NCI-H1694 (cell line): ENCODE results near the gene KRTAP24-1.

Experiments
- DNase-seq: peaks from one replicate; lab custom pipeline; 2025; lab: John Stamatoyannopoulos, UW

Gene KRTAP24-1, protein sequence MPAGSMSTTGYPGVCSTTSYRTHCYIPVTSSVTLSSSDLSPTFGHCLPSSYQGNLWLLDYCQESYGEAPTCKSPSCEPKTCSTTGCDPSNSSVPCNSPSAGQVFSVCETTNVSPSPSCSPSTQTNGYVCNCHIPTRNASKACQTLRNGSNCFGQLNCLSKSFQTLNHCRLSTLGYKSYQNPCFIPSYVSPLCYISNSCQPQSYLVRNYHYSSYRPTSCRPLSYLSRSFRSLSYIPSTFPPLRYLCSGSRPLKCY

DNA sequence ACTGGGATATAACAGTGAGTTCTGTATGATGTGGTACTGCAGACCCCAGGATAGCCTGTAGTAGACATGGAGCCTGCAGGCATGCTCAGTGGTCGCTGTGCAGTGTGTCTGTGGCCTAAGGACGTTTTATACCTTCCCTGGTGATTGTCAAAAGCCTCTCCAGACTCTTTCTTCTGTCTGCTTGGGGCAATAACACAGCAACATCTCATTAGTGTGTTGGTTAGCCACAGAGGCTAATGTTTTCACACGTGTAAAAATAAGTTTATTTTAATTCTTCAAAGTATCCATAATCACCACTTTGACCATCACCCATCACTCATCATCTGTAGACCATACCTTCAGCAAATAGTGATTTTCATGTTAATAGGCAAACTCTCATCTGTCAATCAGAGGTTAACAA lies at the start of gene KRTAP24-1:
TSS of gene KRTAP24-1 (minus strand) at position 101 of the 400 bp plus-strand sequence. CDS start at position 83, 18 bp downstream.
- no peak for DNase-seq

DNA sequence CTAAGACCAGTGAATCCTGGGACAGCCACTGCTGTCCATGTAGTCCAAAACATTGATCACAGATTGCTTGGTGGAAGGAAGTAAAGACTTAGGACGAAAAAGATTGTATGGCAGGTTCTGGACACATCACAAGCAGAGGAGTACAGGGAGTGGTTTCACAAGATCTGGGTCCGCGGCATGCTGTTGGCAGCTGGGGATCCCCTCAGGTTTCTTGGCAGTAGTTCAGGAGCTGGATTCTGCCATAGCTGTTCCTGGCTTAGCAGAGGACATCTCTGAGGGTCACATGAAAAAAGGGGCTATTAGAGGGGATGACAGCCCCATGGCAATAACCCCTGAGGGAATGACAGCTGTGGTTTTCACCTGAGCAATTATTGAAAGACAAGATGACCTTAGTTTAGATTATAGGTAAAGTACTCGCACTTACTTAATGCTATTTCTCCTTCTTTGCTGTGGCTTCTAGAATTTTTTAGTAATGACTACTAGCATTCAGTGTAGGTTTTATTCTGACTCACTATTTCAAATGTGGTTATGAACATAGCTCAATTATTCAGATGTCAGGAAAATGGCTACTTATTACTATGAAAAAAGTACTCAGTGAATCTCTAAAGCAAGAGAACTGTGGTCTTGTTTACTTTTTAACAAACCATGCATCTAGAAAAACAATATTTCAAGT lies 46.6 kb upstream of the KRTAP24-1 start:
- no peak for DNase-seq

DNA sequence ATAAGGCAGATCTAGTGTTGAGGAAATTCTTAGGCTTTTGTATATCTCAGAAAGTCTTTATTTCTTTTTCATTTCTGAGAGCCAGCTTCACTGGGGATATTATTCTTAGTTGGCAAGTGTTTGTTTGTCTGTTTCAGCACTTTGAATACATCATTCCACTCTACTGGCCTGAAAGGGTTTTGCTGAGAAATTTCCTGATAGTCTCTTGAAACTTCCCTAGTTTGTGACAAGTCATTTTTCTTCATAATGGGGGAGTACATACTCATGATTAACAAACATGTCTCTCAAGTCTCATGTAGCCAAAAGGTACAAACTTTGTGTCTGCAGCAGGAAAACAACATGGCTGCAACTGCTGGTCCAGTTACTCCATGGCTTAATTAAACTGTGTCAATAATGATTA lies 43.6 kb upstream of the KRTAP24-1 start:
- DNase-seq: no peak

DNA sequence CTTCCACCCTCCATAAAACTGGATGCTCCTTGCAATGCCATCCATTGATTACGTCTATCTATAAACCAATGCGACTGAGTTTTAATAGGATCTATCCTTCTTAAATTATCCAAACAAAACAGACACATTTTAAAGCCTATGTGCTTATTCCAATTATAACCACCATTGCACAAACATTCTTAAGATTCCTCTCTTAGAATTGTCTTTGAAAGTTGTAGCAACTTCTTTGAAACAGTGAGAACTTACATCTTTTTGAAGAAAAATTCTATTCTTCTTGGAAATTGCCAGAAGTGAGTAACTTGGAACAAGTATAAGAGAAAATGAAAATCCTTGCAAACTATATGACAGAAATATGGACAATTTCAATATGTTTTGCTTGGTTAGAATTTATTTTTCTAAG lies 37.5 kb upstream of the KRTAP24-1 start, which contains the start of gene KRTAP26-1:
TSS of gene KRTAP26-1 (minus strand) at position 101 of the 400 bp plus-strand sequence. CDS start 280 bp downstream, outside the sequence.
- DNase-seq: no peak

DNA sequence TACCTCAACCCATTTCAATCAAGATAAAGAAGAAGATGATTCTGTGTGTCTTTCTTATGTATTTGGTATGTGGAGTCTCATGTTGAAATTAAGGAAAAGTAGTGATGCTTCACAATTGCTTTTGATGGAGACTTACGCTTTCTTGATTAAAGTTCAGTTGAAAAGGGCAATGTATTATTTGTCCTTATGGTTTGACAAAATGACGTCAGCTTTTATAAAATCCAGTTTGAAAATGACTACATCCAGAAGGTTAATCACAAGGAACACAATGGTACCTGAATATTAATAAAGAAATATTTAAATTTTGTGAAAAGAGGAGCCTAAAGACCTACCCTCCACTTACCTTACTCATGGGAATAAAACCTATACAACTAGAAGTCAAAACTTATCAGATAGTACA lies 33.0 kb upstream of the KRTAP24-1 start:
- DNase-seq: no peak

DNA sequence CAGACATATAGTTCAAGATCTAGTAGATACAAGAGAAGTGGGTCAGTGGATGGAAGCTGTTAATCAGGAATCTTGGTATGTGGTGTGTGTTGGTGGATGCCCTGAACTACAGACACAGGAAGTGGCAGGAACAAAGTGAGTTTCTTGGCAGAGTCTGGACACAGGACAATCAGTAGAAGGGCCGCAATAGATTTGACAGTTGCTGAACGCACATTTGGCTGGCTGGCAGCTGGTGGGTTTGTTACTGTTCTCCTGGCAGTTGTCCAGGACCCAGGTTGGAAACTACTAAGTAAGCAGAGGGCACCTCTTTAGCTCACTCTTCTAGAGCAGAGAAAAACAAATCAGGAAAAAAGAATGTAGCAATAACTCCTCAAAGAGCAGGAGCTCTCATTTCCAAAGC lies 24.1 kb upstream of the KRTAP24-1 start:
- no peak for DNase-seq

DNA sequence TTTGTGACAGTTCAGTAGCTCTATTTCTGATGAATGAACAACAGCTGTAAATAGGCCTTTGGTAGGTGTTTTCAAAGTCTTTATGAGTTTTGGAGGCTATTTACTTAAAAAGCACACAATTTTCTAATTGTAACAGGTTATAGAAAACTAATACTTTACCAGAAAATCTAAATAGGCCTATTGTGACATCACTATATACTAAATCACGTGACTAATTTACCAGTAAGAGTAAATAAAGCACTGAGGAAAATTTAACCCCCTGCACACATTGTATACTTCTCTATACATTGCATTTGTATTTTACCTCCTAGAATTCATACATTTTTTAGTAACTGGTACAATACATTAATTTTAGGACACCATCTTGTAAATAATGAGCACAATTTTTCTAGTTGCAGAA lies 22.4 kb upstream of the KRTAP24-1 start:
- no peak for DNase-seq

DNA sequence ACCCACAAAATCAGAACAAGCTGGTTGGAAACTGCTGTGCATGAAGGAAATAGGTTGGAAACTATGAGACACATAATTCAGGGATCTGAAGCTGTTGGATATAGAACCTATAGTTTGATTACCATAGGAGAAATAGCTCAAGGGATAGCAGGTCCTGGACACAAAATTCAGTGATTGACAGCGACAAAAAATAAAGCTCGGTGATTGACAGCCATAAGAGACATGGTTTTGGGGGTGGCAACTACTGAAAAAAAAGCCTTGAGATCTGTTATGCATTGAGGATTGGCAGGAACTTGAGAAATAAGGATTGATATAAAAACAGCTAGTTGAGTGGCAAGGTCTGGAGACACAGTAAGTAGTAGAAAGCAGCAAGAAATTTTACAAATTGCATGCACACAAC lies 6.5 kb upstream of the KRTAP24-1 start, which contains the start of gene KRTAP25-1:
TSS of gene KRTAP25-1 (minus strand) at position 300 of the 400 bp plus-strand sequence. CDS start at position 276, 24 bp downstream.
- DNase-seq: no peak

DNA sequence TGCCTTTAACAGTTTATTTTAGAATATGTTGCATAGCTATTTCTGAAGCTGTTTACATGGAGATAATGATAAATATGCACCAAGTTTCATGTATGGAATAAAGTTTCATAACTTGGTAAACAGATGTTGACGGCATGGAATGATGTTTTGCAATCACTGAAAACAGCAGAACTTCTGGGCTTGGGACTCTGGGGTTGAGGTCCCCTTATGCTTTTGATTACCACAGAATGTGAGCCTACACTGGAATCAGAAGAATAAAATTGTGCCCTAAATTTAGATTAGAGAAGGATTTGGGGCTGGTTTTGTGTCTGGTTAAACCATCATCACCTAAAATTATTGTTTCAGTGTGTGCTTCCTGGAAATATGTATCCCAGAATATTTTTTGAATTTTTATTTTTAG lies 11.1 kb downstream of the KRTAP24-1 start:
- no peak for DNase-seq

DNA sequence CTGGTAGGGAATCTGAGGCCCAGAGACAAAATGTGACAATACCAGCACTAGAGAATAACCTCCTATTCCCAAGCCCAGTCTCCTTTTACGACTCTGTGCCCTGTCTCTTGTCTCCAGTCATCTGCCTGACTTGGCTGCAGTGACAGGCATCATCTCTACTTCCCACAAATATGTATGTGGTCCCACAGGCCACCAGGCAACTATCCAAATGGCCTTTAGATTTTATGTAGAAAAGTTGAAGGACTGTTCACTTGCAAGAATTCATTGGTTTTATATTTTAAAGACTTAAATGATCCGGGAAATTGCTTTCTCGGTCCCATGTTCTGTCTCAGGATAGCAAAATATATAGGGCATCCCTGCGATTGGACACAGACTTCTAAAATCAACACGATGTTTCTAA lies 11.6 kb downstream of the KRTAP24-1 start:
- no peak for DNase-seq

DNA sequence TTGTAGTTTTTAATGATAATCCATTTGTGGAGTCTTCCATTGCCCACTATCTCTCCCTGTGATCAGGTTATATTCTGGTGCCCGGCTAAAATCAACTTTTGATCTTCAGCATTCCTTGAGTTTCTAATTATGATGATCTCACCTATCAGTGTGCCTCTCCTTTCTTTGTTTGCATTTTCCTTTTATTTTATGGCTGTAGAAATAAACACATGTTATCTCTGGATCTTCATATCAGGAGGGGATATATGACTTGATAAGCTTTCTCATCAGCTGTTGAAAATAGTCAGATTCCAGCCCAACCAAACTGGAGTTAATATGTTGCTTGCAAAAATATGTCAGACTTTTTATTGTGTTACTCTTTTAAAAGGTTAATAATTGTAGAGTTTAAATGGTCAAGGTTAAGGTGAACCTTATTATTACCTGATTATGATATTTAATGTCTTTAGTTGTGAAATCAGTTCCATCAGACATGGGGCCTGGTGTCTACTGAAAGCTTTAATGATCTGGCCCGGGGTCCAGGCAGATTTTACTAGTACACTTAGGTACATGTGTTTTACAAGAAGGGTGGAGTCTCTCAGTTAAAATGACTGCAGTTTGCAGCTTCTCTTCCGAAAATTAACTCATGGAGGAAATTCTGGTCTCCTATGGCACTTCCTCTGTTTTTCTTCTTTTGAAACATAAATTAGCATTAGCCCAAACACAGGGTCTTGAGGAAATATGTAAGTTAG lies 12.8 kb downstream of the KRTAP24-1 start:
- DNase-seq: no peak

DNA sequence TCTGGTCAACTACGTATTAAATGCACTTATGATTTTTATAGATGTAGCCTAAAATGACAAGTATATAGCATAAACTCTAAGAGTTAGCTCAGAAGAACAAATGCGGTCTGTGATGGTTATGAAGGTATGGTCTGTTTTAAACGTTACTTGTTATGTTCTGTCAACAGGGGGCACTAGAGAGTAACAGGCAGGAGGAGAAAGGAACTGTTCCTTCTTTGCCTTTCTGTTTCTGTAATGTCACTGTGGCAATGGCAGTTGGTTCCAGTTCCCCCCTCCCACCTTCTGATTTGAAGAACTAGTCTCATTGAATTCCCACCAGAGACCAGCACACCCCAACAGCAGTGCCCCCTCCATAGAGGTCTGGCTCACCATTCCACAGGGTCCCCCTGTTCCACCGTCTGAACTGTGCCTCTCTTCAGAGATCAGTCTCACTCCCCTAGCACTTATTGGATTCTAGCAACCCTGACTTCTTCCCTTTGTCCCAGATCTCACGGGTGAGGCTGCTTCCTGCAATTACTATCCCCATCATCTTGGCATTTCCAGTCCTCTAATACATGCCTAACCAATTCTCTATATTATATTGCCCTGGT lies 14.0 kb downstream of the KRTAP24-1 start:
- DNase-seq: no peak

DNA sequence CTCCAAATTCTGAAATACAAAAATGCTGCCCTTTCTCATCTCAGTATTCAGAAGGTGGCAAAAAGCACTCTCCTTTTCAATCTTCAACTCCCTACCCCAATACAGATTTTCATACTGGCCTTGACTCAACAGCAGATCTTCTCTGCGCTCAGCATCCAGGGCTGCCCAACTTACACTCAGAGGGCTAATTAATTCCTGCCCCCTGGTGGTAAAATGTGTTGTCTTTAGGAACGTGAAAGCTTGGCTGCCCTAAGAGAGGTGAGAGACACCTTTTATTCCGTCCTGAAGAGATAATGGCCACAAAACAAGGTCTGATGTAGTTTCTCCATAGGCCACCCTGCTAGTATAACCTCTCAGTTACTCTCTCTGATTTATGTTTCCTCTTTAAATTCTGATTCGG lies 25.0 kb downstream of the KRTAP24-1 start:
- peak; percentile 27 for DNase-seq

DNA sequence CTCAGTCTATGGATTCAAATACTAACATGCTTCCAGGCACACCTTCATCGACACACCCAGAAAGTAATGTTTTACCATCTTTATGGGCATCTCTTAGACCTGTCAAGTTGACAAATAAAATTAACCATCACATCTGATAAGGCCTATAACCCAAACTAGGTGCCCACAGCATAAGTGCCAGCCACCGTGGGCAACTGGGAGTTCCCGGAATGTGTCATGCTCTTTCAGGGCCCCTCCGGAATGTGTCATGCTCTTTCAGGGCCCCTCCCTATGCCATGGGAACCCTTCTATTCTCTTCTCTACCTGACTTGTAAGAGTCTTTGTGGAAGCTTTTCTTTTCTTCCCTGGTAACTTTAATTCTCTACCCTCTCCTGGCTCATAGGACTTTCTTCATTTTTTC lies 26.6 kb downstream of the KRTAP24-1 start:
- no peak for DNase-seq

DNA sequence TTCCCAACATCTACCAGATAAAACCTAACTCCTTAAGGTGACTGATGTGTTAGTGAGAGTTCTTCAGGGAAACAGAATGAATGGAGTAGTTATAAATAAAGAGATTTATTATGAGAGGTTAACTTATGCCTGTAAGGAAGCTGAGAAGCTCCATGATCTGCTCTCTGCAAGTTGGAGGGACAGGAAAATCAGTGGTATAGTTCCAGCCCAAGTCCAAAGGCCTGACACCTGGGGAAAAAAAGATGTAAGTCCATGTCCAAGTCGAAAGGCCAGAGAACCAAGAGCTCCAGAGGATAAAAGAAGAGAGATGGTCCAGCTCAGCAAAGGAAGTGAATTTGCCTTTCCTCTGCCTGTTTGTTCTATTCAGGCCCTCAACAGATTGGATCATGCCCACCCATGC lies 27.1 kb downstream of the KRTAP24-1 start:
- no peak for DNase-seq

DNA sequence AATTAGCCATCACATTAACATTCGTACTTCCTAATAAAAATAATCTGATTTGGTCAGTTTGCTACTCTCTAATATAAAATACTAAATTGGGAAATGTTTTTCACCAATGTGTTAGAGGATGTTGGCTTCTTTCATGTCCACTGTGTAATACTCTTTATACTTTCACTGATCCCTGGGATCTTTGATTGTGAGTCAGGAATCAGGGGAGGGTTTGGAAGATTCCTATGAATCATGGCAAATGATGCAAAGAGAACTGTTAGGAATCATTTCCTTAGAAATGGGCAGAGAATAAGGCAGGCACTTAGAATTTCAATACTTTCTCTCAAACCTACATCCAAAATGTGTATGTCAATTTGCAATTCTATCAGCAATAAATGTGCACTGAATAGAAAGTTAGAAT lies 31.0 kb downstream of the KRTAP24-1 start:
- DNase-seq: no peak

DNA sequence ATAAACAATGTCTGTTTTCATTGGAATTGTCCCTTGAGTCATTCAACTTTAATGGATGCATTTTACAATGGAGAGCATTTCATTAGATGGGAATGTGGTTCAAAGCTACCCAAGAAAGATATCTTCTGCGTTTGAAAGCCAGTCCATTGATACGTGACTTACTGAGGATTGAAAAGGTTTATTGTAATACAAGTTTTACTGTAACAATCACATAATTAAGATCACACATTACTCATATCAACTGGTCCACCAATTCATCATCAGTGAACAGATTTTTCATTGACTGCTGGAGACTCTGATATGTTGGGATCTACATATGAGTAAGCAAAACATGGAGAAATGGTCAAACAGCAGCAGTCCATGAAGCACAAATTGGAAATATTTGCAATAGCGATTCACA lies 32.8 kb downstream of the KRTAP24-1 start:
- DNase-seq: no peak

DNA sequence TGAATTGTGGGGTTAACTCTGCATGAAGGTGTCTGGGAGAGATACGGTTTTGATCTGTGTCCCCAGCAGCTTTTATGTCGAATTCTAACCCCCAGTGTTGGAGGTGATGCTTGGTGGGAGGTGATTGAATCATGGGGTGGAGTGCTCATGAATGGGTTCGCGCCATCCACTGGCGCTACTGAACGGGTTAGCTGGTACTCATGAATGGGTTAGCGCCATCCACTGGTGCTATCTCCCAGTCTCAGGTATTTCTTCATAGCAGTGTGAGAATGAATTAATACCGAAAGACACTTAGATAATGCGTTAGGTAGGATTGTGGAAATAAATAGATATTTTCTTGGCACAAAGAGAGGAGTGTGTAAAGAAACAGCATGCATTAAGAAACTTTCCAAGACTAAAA lies 33.9 kb downstream of the KRTAP24-1 start:
- no peak for DNase-seq

DNA sequence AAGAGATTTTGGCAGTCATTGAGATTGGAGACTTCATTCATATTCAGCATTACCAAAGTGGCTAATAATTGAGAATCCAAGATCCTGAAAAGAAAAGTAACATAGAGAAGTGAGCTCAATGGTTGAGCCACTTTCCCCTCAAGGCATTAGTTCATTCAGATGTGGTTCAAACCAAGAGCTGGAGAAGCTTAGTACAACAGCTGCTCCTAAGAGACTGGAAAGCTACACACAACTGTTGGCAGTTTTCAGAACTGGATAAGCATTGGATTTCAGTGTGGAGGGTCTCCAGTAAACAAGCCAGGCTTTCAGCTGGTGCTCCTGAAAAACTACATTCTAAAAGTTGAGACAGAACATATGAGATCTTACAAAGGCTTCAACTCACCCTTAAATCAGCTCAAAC lies 37.7 kb downstream of the KRTAP24-1 start:
- no peak for DNase-seq

DNA sequence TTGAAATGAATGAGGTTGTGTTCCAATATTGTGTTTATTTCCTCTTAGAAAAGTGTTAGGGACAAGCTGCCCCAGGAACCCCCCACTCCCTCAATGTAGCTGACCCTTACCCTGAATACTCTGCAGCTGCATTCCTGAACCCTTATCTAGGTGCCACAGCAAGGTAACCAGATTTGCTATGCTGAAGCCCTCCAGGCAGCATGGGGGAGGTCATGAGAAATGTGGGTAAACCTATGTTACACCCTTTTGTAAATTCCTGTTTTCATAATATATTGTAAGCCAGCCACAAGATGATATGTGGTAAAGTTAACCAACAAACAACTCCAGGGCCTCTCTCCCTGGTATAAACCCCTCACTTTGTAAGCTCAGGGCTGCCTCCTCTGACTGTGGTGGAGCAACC lies 39.1 kb downstream of the KRTAP24-1 start:
- DNase-seq: no peak

DNA sequence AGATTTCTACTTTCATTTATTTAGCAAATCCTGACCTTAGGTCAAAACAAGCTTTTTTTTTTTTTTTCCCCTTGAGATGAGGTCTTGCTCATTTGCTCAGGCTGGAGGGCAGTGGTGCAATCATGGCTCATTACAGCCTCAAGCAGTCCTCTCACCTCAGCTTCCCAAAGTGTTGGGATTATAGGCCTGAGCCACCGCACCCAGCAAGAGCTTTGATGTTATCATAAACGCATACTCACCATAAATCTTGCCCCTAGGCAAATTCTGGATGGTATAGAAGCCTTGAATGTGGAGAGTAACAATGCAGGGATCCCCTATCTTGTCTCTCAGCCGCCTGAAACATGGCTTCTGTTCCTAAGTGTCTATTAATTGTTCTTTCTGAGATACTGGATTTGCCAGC lies 42.1 kb downstream of the KRTAP24-1 start:
- DNase-seq: no peak

DNA sequence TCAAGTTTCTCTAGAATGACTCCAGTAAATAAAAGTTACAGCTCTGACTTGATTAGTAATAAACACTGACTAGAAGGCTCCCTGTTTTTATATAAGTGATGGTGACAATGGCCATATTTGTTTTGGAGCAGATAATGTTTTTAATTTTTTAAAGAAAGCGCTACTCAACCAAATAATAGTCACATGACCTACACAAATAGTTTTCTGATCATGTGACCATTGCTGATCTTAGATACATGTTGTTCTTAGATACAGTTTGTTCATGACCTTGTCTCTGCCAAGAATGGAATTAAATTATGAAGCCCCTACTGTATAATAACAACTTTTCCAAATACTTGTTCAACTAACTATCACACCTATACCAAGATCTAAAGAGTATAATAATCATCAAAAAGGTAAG lies 44.6 kb downstream of the KRTAP24-1 start:
- DNase-seq: no peak

DNA sequence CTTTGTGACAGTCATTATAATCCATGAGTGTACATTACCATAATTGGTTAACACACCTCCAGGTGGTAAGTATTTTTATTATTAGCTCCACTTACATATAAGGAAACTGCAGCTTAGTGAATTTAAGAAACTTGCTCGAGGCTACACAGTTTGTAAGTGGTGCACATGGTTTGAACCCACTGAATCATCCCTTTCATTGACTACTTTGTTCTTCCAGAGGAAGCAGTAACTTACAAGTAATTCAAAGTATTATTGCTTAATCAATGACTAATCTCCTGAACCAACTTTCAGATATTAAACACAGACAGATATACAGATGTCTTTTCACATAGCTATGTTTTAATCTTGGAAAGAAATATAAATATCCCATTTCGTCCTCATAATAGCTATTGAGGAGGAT lies 48.1 kb downstream of the KRTAP24-1 start:
- no peak for DNase-seq
